HG02973 (cell line): ENCODE results near the gene COLGALT1.
"Not testable (repeated sequence)": the region's sequence is repeated elsewhere in the genome, so short reads cannot be mapped to it uniquely, and the experiment has no call there.

ENCODE experiments used
- ATAC-seq: cut with Tn5 transposase; IDR thresholded peaks from one replicate; pipeline ENCODE4 v1.9.1; 2021; ENCODE audit warnings: moderate library complexity; ENCODE audit not compliant: unreplicated experiment

The COLGALT1 gene

DNA sequence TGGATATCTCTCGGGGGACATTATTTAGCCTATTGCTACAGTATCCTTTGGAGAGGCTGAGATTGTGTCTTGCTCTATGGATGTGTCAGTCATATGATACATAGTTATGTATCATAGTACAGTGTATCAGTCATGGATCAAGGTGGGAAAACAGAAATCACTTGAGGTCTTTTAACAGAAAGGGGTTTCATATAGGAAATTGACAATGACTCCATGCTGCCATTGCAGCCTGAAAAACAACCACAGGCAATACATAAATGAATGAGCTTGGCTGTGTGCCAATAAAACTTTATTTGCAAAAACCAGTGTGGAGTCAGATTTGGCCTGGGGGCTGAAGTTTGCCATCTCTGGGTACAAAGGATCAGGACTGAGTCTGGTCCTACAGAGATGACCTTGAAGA, 35.4 kb downstream of the COLGALT1 start:
- no peak for ATAC-seq

DNA sequence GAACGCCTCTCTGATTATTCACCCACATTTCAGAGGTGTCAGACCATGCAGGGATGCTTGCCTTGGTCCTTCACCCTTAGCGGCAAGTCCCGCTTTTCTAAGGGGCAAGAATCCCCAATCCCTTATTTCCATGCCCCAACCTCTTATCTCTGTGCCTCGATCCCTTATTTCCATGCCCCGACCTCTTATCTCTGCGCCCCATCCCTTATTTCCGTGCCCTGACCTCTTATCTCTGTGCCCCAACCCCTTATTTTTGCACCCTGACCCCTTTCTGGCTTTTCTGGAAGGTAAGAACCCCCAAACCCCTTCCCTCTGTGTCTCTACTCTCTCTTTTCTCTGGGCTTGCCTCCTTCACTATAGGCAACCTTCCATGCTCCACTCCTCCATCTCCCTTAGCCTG, 38.8 kb downstream of the COLGALT1 start:
- not testable (repeated sequence) for ATAC-seq

DNA sequence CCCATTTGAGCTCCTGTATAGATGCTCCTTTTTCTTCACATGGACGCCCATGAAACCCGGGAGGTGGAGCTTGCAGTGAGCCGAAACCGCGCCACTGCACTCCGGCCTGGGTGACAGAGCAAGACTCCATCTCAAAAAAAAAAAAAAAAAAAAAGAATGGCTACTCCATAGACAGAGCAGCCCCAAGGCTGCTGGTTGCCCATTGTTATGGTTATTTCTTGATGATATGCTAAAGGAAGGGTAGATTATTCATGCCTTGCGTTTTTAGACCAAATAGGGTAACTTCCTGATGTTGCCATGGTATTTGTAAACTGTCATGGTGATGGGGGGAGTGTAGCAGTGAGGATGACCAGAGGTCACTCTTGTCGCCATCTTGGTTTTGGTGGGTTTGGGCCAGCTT, 42.6 kb downstream of the COLGALT1 start:
- ATAC-seq: not testable (repeated sequence)

DNA sequence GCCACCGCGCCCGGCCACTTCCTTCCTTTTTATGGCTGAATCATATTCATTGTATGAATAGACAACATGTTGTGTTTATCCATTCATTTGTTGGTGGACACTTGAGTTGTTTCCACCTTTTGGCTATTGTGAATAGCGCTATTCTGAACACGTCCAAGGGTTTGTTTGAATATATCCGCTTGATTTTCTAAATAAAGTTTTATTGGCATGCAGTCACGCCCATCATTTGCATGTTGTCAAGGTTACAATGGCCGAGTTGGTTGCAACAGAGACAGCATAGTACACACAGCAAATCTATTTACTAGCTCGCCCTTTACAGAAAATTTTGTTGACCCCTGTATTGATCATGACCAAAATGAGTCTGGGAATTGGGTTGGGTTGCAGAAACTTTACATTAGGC, 43.5 kb downstream of the COLGALT1 start:
- ATAC-seq: no peak

DNA sequence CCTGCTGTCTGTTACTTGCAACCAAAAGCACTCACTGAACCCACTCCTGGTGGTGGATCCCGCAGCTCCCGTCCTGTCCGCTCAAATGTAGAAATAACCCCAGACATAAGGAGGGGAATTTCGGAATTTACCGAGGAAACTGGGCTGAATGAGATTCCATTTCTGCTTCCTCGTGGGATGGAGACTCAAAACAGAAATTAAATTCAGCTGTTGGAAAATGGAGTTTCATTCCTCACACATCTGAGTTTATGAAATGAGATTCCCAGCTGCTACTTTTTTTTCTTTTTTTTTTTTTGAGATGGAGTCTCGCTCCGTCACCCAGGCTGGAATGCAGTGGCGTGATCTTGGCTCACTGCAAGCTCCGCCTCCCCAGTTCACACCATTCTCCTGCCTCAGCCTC, 44.3 kb downstream of the COLGALT1 start:
- no peak for ATAC-seq

DNA sequence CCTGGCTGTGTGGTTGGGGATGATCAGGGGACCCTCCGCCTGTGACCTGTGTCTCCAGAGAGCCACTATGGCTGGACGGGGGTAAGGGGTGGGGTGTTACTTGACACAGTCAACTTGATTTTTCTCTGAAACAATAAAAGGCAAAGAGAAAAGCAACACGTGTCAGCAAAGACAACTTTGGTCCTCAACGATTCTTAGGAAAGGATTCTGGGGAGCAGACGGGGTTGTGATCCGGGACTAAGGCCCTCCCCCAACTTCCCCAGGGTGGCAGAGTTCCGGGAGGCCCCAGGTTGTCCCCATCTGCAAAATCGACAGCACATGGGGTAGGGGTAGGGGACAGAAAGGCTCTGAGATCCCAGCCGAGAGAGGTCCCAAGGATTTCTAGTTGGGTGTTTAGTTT, 46.2 kb downstream of the COLGALT1 start:
- ATAC-seq: no peak

DNA sequence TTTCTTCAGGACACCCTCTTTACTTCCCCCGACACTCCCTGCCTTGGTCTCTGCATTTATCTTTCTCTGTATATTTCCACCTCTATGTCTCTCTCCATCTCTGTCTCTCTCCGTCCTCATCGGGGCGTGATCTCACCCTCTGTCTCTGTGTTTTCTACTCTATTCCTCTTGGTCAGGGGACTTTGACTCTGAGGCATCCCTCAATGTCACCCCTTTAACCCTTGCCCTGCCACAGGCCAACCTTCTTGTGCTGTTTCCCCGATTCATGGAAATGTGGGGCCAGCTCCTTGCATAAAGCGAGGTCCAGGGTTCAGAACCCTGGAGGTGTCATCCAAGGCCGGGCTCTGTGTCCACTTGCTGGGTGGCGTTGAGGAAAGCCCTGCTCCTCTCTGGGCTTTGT, 46.8 kb downstream of the COLGALT1 start:
- no peak for ATAC-seq

DNA sequence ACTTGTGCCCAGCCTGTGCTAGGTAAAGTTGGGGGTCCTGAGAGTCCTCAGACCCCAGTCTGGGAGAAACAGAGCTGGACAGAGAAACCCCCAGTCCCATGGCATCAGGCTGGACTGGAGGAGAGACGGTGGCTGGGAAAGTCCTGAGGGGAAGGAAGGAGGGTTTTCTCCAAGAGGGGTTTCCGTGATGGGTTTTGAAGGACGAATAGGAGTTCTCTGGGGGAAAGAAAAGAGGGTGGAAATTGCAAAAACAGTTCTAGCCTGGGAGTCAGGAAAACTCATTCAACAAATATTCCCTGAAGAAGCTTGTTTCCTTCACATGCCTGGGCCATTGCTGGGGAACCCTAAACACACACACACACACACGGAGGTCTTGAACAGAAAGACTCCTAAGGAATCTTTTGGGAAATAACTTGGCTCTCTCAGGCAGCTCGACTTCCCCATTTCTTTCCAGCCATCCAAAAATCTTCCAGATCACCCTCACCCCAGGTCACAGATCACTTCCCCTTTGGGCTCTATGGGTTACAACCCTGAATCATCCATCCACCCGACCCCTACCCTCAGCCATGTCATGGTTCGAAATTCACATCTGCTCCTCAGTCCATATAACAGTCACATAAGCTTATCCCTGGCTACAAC, 47.5 kb downstream of the COLGALT1 start:
- ATAC-seq: no peak

DNA sequence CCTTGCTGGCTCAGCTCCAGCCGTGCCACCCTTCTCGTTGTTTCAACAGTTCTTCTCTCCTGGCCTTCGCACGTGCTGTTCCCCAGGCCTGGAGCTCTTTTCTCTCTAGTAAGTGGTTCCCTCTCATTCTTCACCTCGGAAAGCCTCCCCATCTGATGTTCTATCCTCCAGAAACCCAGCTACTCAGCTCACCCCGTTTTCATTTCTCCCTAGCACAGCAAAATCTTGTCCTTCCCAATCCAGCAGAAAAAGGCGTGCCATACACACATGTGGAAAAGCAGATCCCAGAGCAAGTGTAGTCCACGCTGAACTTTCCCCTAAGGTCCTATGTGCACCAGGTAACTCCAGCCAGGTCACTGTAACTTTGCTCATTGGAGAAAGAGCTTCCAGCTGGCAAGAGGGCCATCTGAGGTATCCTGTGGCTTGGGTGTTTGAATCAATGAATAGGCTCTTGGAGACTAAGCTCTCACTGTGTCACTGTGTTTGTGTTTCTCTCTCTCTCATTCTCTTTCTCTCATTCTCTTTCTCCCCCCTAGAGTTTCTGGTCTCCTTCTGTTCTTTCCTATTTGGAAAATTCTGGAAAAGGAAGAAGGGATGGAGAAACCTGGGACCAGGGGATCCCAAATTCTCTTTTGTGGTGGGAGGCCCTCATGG, 49.0 kb downstream of the COLGALT1 start:
- no peak for ATAC-seq

DNA sequence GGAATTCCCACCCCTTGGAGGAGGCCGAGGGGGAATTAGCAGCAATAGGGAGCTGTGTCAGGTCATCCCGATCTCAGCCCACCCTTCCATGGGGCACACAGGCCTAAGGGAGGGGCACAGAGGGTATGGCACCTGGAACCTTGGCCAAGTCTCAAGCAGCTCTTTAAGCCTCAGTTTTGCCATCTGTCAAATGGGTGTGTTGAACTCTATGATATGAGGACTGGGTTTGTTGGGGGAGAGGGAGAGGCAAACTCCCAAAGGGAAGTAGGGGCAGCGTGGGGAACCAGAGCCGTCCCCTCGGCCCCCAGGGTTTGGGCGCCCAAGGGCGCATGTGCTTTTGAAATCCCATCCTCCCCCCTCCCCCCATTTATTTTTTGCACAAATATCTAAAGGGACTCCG, 49.7 kb downstream of the COLGALT1 start:
- no peak for ATAC-seq

DNA sequence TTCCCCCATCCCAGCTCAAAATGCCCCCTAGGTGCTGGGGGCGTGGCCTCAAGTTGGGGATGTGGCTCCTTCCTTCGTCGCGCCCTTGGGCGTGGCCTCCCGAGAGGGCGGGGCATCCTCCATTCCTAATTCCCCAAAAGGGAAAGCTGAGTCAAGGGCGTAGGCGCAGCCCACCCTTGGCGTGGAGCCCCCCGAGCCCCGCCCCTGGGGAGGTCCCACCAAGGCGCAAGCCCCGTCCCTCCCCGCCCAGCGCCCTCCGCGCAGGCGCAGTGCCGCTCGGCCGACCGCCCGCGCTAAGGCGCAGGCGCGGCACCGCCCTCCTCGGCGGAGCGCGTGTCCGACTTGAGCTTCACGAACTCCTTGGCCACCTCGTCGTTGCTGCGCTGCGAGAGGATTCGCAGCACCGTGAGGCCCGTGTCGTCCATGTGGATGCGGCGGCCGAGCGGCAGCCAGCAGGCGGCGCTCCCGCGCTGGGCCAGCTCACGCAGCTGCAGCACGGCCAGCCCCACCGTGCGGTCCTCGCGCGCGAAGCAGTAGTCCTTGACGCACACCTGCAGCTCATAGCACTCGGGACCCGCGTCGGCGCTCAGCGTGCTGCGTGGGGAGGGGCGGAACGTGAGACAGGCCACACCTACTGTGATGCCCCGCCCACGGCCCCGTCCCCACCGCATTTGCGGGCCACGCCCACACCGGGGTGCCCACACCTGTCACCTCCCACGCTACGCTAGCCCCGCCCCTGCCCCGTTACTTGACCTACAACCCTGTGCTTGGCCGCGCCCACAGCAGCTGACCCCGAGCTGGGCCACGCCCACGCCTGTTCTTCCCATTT, 50.5 kb downstream of the COLGALT1 start:
- ATAC-seq: peak; percentile 67

DNA sequence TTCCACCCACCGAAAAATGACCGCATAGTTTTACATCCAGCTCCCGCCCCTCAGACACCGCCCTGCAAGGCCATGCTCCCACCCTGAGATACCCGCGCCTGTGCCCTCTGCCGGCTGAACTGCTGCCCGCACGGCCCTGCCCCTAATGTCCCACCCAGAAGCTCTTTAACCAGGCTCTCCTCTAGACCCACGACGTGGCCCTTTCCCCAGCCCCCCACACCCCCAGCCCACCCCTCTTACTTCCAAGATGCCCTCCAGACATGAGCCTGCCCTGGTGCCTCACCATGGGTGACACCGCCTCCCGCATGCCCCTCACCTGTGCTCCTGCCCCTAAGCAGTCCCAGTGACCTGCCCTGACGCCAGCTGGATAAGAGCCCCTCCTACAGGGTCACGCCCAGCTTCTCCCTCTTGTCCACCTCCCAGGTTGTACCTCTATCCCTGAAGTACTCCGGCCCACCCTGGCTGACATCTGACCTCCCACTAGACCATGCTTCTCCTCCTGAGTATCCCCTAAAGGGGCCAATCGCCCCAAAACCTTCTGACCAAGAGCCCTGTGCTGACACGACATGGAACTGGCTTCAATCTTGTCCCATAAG, 51.2 kb downstream of the COLGALT1 start:
- ATAC-seq: peak; percentile 11

DNA sequence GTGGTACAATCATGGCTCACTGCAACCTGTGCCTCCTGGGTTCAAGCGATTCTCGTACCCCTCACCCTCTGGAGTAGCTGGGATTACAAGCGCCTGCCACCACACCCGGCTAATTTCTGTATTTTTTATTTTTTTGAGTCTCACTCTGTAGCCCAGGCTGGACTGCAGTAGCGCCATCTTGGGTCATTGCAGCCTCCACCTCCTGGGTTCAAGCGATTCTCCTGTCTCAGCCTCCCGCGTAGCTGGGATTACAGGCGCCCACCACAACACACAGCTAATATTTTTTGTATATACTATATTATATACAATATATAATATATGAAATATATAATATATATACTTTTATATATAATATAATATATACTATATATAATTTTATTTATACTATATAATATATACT, 52.5 kb downstream of the COLGALT1 start:
- ATAC-seq: no peak

DNA sequence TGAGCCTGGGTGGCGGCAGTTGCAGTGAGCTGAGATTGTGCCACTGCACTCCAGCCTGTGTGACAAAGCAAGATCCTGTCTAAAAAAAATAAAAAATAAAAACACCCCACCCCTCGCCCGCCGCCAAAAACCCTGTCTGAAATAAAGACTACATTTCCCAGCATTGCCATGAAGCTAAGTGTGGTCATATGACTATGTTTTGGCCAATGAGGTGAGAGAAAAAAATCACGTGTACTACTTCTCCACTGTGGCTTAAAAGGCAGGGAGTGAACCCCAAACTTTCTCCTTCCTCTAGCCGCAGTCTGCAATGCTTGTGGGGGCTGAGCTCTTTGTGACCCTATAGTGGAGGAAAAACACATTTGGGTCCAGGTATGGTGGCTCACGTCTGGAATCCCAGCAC, 54.9 kb downstream of the COLGALT1 start:
- ATAC-seq: no peak

DNA sequence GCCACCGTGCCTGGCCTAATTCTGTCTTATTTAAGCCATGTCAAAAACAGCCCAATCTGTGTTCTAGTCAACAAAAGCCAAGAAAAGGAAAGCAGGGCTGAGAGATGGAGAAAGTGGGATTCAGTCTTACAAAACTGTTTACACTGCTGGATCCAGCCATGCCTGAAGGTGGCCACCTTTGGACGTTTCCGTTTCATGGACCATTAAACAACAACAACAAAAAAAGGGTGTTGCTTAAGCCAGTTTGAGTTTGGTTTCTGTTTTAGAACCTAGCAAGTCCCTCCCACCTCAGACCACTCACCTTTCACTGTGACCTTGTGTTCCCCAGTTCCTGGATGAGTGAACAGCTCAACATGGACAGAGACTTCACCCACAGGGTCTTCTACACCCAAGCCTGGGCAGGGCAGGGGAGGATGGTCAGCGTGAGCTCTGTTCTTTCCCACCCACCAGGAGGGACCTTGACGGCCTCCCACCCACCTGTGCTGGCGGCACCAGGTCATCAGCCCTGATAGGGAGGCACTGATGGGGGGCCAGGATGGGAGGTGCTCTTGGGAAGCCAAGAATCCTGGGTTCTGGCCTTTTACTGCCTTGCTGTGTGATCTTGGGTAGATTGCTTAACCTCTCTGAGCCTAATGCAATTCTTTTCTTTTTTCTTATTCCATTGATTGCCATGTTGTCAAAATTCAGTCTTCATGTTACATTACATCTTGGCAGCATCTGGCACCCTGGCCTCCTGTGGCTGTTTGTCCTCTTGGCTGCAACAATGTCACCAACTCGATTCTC, 56.2 kb downstream of the COLGALT1 start:
- no peak for ATAC-seq

DNA sequence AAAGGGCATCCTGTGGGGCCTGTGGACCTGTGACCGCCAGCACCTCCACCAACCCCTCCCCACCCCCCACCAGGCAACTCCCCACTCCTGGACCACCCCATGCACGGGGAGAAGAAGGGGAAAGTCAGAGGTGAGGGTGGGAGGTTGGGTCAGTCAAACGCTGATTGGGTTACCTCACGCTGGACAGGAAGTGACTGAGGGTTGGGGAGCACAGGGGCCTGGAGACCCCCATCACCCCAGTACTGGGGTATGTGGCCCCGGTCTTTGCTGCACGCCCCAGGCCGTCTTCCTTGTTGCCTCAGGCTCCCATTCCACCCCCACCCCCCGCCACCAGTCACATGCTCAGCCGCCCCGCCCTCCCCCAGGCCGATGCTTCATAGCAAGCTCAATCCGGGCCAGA, 59.0 kb downstream of the COLGALT1 start:
- ATAC-seq: no peak

DNA sequence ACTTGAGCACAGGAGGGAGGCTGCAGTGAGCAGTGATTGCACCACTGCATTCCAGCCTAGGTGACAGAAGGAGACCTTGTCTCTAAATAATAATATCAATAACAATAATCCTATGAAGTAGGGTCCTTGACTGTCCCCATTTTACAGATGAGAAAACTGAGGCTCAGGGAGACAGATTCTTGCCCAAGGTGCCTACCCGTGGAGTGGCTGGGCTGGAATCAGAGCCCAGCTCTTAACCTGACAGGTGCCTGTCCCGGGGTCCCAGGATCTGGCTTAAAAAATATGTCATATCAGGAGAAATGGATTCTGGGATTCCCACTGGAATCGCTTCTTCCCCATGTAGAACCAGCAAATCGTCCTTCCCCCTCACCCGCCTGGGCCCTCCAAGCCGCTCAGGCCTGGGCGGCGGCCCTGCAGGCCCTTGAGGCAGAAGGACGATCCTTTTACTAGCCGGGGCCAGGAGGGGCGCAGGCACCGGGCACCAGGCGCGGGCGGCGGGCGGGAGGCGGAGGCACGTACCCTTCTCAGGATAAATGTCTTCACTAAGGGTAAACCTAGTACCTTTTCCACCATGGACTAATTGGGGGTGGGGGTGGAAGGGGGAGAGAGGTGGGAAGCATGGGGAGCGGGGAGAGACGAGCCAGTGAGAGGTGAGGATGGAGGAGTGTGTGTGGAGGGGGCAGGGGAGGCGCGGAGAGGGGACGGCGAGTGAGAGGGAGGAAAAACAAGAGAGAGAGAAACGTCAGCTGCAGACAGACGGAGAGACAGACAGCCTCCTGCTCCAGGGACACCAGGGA, 60.6 kb downstream of the COLGALT1 start:
- ATAC-seq: no peak

DNA sequence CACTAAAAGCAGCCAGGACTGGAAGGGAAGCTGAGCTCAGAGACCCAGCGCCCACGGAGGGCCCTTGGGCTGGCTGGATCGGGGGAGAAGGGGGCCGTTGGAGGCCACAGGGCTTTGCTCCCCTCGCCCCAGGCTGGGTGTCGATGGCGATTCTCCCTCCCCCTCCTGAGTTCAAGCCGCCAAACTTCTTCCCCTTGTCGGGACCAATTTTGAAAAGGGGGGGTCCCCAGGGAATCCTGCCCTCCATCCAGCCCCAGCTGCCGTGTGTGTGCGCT, 61.2 kb downstream of the COLGALT1 start:
- no peak for ATAC-seq

DNA sequence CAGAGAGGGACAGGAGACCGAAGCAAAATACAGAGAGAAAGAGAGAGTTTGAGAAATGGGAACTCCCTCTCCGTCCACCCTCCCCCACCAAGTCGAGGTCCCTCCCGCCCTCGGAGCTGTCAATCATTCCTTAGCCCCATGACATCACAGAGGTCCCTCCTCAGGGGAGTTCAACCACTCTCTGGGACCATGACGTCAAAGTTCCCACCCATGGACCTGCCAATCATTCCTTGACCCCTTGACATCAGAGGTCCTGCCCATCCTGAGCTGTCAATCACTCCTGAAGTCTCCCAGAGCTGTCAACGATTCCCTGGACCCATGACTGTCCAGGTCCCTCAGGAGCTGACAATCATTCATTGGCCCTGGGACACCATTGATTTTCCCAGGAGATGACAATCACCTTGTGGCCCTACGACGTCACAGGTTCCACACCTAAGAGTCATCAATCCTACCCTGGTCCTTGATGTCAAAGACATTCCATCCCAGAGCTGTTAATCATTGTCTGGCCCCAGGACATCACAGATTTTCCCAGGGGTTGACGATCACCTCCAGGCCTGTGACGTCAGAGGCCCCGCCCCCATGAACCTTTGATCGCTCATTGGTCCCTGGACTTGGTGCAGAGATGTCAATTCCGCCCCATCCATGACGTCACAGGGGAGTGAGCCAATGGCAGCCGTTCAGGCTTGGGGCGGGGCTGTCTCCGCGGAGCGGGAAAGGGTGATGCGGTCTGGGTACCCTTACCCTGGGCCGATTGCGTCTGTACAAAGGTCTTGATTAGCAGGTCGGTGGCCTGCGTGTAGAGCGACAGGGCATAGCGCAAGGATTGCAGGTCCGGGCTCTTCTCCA, 61.7 kb downstream of the COLGALT1 start:
- ATAC-seq: no peak

DNA sequence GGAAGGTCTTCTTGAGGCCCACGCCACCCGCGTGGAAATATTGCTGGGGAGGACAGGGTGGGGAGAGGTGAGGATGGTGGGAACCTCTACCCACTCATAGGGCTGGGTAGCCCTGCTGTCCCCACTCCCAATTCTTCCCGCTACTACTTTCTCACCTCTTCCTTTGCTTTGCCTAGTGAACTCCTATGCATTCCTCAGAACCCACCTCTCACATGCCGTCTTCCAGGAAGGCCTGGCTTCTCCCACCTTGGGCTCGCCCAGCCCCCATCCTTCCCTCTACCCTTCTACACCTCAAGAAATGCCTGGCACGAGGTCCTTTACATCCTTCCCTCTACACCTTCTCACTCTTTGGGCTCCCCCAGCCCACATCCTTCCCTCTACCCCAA, 62.4 kb downstream of the COLGALT1 start:
- no peak for ATAC-seq
